Measurements from ENCODE around the gene SMIM7.

Gene SMIM7

DNA sequence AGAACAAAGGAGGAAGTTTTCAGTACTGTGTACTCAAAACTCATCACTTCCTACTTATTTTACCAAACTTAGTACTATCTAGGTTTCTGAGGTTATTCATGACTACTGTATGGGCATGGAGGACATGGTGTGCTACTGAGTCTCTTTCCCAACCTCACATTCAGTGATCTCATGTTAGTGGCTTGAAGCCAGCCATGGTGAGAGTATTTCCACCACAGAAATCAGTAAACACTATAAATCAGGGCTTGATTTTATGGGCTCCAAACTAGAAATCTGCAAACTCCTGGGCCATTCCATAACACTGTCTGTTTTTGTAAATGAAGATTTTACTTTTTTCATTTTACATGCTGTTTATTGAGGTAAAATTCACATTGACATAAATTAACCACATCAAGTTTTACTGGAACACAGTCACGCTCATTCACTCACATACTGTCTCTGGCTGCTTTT is 51.6 kb downstream of the SMIM7 start:
- DNase-seq (ENCODE audit: low read depth in 2 of 2), result peak; percentile 82 to 91
- H3K4me3 ChIP-seq (replicated peaks in 1 of 2; ENCODE audit: low read depth in 2 of 2, low read length in 2 of 2), result no peak overlapping the region
- TF ChIP-seq, protein P1, sequence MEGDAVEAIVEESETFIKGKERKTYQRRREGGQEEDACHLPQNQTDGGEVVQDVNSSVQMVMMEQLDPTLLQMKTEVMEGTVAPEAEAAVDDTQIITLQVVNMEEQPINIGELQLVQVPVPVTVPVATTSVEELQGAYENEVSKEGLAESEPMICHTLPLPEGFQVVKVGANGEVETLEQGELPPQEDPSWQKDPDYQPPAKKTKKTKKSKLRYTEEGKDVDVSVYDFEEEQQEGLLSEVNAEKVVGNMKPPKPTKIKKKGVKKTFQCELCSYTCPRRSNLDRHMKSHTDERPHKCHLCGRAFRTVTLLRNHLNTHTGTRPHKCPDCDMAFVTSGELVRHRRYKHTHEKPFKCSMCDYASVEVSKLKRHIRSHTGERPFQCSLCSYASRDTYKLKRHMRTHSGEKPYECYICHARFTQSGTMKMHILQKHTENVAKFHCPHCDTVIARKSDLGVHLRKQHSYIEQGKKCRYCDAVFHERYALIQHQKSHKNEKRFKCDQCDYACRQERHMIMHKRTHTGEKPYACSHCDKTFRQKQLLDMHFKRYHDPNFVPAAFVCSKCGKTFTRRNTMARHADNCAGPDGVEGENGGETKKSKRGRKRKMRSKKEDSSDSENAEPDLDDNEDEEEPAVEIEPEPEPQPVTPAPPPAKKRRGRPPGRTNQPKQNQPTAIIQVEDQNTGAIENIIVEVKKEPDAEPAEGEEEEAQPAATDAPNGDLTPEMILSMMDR (IDR thresholded peaks at IDR 0.05; ENCODE audit: low read depth, low read length), result no peak

GRCh38 chr19:16607819-16608218 is 52.1 kb downstream of the SMIM7 start:
- H3K4me3 ChIP-seq (replicated peaks in 1 of 2; ENCODE audit: low read depth in 2 of 2, low read length in 2 of 2), result no peak overlapping the region
- TF ChIP-seq, protein P1 (IDR thresholded peaks at IDR 0.05; ENCODE audit: low read depth, low read length), result no peak
- no peak for DNase-seq (ENCODE audit: low read depth in 2 of 2)

GRCh38 chr19:16605553-16605994 is 54.4 kb downstream of the SMIM7 start:
- TF ChIP-seq, protein P1 (IDR thresholded peaks at IDR 0.05; ENCODE audit: low read depth, low read length), result no peak
- DNase-seq (ENCODE audit: low read depth in 2 of 2), result no peak

DNA sequence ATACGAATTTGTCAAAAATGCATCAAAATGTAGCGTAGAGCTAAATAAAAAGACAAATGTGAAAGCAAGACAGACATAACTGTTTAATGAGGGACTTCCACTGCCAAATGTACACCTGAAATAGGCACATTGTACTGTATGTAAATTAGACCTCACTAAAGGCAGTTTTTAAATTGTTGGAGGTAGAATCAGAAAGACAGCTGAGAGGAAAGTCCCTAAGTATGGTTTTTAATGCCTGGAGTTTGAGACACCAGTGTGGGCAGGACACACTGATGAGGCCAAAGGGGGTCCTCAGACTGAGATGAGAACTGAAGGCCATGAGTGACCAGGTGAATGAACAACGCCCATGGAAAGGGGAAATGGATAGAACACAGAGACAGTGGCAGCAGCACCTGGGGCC is 54.8 kb downstream of the SMIM7 start:
- no peak for DNase-seq (ENCODE audit: low read depth in 2 of 2)
- H3K4me3 ChIP-seq (replicated peaks in 1 of 2; ENCODE audit: low read depth in 2 of 2, low read length in 2 of 2), result no peak overlapping the region
- TF ChIP-seq, protein P1 (IDR thresholded peaks at IDR 0.05; ENCODE audit: low read depth, low read length), result no peak

More at GRCh38 chr19:16605553-16605994, 54.4 kb downstream of the SMIM7 start:
- no peak overlapping the region for H3K4me3 ChIP-seq (replicated peaks in 1 of 2; ENCODE audit: low read depth in 2 of 2, low read length in 2 of 2)

- DNase-seq (ENCODE audit: low read depth in 2 of 2), result no peak
- TF ChIP-seq, protein P1 (IDR thresholded peaks at IDR 0.05; ENCODE audit: low read depth, low read length), result no peak
- H3K4me3 ChIP-seq (replicated peaks in 1 of 2; ENCODE audit: low read depth in 2 of 2, low read length in 2 of 2), result no peak overlapping the region
Observed at GRCh38 chr19:16604615-16605014, 55.3 kb downstream of the SMIM7 start.

DNA sequence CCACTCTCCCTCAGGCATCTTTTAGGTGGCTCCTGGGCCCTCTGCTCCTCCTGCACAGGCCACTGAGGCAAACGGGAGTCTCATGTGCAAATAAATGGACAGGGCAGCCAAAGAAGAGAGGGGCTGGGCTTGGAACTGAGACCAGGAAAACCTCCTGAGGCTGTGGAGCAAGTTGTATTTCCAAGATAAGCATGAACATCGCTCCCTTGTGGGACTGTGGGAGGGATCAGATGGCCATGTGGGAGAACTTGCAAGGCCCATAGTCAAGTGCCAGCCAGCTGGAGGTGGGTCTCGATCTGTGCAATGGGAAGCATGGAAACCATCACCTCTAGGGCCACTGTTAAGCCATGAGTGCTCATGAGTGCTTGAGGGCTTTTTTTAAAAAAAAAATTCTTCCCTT is 56.9 kb downstream of the SMIM7 start:
- no peak overlapping the region for H3K4me3 ChIP-seq (replicated peaks in 1 of 2; ENCODE audit: low read depth in 2 of 2, low read length in 2 of 2)
- peak in 1 of 2 donors; percentile 26 for DNase-seq (ENCODE audit: low read depth in 2 of 2)
- TF ChIP-seq, protein P1 (IDR thresholded peaks at IDR 0.05; ENCODE audit: low read depth, low read length), result no peak

Data from cardiac fibroblast (primary cell).